ENCODE data around the gene MYBBP1A. TPM values are rescaled to one million over a fixed set of nuclear protein-coding genes. Genes with fewer than 3 reads are reported as not detected.

Gene MYBBP1A, protein sequence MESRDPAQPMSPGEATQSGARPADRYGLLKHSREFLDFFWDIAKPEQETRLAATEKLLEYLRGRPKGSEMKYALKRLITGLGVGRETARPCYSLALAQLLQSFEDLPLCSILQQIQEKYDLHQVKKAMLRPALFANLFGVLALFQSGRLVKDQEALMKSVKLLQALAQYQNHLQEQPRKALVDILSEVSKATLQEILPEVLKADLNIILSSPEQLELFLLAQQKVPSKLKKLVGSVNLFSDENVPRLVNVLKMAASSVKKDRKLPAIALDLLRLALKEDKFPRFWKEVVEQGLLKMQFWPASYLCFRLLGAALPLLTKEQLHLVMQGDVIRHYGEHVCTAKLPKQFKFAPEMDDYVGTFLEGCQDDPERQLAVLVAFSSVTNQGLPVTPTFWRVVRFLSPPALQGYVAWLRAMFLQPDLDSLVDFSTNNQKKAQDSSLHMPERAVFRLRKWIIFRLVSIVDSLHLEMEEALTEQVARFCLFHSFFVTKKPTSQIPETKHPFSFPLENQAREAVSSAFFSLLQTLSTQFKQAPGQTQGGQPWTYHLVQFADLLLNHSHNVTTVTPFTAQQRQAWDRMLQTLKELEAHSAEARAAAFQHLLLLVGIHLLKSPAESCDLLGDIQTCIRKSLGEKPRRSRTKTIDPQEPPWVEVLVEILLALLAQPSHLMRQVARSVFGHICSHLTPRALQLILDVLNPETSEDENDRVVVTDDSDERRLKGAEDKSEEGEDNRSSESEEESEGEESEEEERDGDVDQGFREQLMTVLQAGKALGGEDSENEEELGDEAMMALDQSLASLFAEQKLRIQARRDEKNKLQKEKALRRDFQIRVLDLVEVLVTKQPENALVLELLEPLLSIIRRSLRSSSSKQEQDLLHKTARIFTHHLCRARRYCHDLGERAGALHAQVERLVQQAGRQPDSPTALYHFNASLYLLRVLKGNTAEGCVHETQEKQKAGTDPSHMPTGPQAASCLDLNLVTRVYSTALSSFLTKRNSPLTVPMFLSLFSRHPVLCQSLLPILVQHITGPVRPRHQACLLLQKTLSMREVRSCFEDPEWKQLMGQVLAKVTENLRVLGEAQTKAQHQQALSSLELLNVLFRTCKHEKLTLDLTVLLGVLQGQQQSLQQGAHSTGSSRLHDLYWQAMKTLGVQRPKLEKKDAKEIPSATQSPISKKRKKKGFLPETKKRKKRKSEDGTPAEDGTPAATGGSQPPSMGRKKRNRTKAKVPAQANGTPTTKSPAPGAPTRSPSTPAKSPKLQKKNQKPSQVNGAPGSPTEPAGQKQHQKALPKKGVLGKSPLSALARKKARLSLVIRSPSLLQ (N-terminal part only)
- 49.4 and 62.0 TPM in 2 replicates for total RNA-seq

DNA sequence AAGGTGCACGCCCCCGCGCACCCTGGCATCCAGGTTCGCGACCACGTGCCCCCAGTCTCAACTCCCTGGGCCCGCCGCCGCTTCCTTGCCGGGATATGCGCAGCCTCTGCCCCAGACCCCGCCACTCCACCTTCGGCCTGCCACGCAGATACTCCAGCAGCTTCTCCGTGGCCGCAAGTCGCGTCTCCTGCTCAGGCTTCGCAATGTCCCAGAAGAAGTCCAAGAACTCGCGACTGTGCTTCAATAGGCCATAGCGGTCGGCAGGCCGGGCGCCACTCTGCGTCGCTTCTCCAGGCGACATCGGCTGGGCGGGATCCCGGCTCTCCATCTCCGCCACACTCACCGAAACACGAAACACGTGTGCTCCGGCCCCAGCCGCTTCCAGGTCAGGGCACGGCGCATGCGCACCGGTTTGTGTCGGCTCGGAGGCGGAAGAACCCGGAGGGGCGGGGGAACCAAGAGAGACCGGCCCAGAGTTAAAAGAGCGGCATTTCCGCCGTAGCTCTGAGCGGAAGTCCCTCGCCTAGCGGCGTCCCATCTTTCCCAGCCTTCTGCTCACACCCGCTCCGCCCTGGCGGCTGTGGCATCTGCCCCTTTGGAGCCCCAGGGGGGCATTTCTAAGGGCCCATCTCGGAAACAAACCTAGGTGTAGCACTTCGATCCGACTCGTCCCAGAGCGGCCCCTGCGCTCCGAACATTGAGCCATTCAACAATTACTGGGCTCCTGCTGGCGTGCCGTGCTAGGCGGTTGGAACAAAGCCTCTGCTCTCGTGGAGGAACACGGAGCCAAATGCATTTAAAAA lies at the start of gene MYBBP1A:
TSS of gene MYBBP1A (minus strand) at position 388 of the 803 bp plus-strand sequence. CDS start at position 328, 60 bp downstream.

DNA sequence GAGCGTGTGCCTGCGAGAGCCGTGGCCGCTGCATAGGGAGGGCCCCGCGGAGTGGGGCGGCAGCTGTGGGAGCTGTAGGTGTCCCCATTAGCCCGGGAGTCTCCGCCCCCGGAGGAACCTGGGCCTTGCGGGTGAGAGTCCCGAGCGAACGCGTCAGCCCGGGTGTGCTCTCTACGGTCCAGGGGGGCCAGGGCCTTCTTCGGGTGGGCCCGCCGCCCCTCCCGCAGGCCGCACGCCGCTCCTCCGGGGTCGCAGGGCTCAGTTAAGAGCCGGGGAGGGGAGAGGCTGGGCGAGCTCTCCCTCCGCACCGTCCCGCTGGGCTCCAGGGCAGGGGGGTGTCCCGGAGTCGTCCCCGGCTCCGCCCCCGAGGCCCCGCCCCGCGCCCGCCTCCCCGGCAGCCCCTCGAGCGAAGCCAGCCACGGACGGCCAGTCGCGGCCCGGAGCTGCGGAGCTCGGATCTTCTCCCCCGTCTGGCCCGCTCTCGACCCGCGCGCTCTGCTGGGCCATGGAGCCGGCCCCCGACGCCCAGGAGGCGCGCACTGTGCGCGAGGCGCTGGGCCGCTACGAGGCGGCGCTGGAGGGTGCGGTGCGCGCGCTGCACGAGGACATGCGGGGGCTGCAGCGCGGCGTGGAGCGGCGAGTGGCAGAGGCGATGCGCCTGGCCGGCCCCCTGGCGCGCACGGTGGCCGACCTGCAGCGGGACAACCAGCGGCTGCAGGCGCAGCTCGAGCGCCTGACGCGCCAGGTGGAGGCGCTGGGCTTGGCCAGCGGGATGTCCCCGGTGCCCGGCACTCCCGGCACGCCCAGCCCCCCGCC lies 29.1 kb upstream of the MYBBP1A start, which contains the start of gene SMTNL2:
TSS of gene SMTNL2 (plus strand) at position 429 of the 816 bp plus-strand sequence. CDS start at position 506, 77 bp downstream.

DNA sequence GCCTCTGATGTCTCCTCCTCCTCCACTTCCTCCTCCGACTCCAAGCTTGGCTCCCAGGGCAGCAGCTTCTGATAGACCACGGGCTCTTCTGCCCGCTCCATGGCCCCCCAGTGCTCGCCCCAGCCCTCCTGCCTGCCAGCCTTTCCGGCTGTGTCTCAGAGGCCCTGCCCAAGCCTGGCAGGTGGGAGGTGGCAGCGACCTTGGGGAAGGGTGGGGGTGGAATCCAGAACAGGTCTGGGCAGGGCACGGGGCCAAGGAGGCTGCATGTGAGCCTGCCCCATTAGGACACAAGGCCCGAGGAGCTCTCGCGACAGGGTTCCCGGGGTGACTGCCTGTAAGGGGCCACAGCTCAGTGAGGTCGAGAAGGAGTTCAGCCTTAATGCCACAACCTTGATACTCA lies 5.2 kb upstream of the MYBBP1A start, which contains the start of gene GGT6:
TSS of gene GGT6 (minus strand) at position 157 of the 400 bp plus-strand sequence. CDS start at position 101, 56 bp downstream.

DNA sequence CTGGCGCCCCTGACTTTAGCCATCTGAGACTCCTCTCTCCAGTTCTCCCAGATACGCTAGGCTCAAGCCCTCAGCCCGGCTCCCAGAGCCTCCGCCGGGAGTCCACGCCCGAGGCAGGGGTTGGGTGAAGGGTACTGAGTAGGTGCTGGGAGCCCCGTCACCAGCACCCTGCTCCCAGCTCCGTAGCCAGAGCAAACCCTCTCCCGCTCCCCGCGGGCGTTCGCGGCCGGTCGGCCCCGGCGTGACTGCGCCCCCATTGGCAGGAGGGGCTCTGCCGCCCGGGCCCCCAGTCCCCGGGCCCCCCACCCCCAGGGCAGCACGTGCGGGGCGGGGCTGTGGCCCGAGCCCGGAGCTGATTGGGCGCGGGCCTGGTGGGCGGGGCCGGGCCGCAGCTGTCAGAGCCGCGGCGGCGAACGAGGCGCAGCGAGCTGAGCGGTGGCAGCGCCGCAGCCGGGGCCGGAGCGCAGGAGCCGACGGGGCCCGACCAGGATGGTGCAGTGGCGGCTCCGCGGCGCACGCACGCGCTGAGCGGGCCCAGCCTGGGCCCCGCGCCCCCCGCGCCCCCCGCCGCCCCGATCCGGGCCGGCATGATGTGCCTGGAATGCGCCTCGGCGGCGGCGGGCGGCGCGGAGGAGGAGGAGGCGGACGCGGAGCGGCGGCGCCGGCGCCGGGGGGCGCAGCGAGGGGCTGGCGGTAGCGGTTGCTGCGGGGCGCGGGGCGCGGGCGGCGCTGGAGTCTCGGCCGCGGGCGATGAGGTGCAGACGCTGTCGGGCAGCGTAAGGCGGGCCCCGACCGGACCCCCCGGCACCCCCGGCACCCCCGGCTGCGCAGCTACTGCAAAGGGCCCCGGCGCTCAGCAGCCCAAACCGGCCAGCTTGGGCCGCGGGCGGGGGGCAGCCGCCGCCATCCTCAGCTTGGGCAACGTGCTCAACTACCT lies 56.5 kb downstream of the MYBBP1A start, which contains the start of gene SPNS2:
TSS of gene SPNS2 (plus strand) at position 421 of the 937 bp plus-strand sequence. CDS start at position 588, 167 bp downstream.

Other genes with a start within 250 kb of the MYBBP1A start
- gene UBE2G1, start 188.7 kb downstream of the MYBBP1A start, total RNA-seq, result 32.5 and 43.3 TPM in 2 replicates
- gene SPNS3, start 121.4 kb downstream of the MYBBP1A start, total RNA-seq, result 0.15 TPM in 1 of 2 replicates, not detected in the other
- 17.3 and 19.2 TPM in 2 replicates for gene SPNS2, start 56.5 kb downstream of the MYBBP1A start, total RNA-seq
- gene GGT6, start 5.2 kb upstream of the MYBBP1A start, total RNA-seq, result not detected in 2 replicates
- not detected in 2 replicates for gene SMTNL2, start 29.1 kb upstream of the MYBBP1A start, total RNA-seq
- gene ALOX15, start 86.3 kb upstream of the MYBBP1A start, total RNA-seq, result not detected in 2 replicates
- gene PELP1, start 148.8 kb upstream of the MYBBP1A start, total RNA-seq, result 30.2 and 32.7 TPM in 2 replicates
- 4.2 and 5.8 TPM in 2 replicates for gene ARRB2, start 155.2 kb upstream of the MYBBP1A start, total RNA-seq
- 8.8 and 13.6 TPM in 2 replicates for gene MED11, start 176.0 kb upstream of the MYBBP1A start, total RNA-seq
- not detected in 2 replicates for gene ZMYND15, start 184.4 kb upstream of the MYBBP1A start, total RNA-seq
- 0.32 and 1.1 TPM in 2 replicates for gene CXCL16, start 184.5 kb upstream of the MYBBP1A start, total RNA-seq
- gene TM4SF5, start 216.5 kb upstream of the MYBBP1A start, total RNA-seq, result not detected in 2 replicates
- 0.65 and 1.7 TPM in 2 replicates for gene VMO1, start 231.0 kb upstream of the MYBBP1A start, total RNA-seq
- not detected in 2 replicates for gene GLTPD2, start 233.6 kb upstream of the MYBBP1A start, total RNA-seq
- gene PSMB6, start 240.8 kb upstream of the MYBBP1A start, total RNA-seq, result 203 and 253 TPM in 2 replicates

All from epithelial cell of umbilical artery (primary cell).